Vagina (tissue), 2 donors: ENCODE results near the gene CACNA1C. TPM values are rescaled to one million over a fixed set of nuclear protein-coding genes. Genes with fewer than 3 reads are reported as not detected.

Experiments used
- DNase-seq, 2 donors: peaks; one replicate each; pipeline ENCODE4 v3.0.0-alpha.2; 2017; ENCODE audit errors: extremely low spot score in 2 of 2
- H3K27ac ChIP-seq: fragments of 200-600 bp; sonication (generic); one replicate; pipeline ENCODE4 v1.5.1; 2019
- H3K27me3 ChIP-seq: fragments of 200-600 bp; sonication (generic); one replicate; pipeline ENCODE4 v1.5.1; 2019
- H3K36me3 ChIP-seq, 2 donors: fragments of 200-600 bp; sonication (generic); one replicate each; pipeline ENCODE4 v1.5.1; 2017 to 2019
- H3K4me1 ChIP-seq: fragments of 200-600 bp; sonication (generic); one replicate; pipeline ENCODE4 v1.5.1; 2019
- H3K4me3 ChIP-seq, 2 donors: fragments of 200-600 bp; sonication (generic); 1 replicate in 1 of 2; 2 replicates in 1 of 2; pipeline ENCODE4 v1.5.1; 2016 to 2019
- H3K9me3 ChIP-seq: fragments of 200-600 bp; sonication (generic); one replicate; pipeline ENCODE4 v1.5.1; 2019
- POLR2A ChIP-seq, 2 donors: fragments of 450-650 bp; IDR thresholded peaks; one replicate each; pipeline ENCODE4 v1.6.1; 2017; ENCODE audit warnings: antibody characterized with exemption in 2 of 2, mild to moderate bottlenecking in 2 of 2, moderate library complexity in 2 of 2
- POLR2AphosphoS5 ChIP-seq, 2 donors: sonication (generic); formaldehyde crosslinking; IDR thresholded peaks; one replicate each; pipeline ENCODE4 v1.9.0; 2017; ENCODE audit warnings: antibody characterized with exemption in 2 of 2, mild to moderate bottlenecking in 2 of 2, low read depth in 1 of 2; ENCODE audit not compliant: insufficient read depth in 1 of 2
- intact Hi-C: fragments of 100-400 bp; cut with DNase I; formaldehyde crosslinking; loops from one replicate; pipeline ENCODE4 v1.15.1; 2023
- total RNA-seq: library from RNA; depleted of rRNA; stranded (reverse); fragments of >200 nt; gene quantifications from one replicate; pipeline ENCODE4 v1.2.3, GENCODE V29; 2016
- TF ChIP-seq, protein P1 (sequence below), 3 experiments: fragments of 450-650 bp in 2 of 3; fragments of 200-600 bp in 1 of 3; sonication (generic) in 1 of 3; IDR thresholded peaks; one replicate each; pipeline ENCODE4 v1.5.1; 2017 to 2019; ENCODE audit warnings: antibody characterized with exemption in 3 of 3, mild to moderate bottlenecking in 2 of 3, moderate library complexity in 2 of 3

CACNA1C gene
- total RNA-seq, 1 donor from 2014 or later, result 9.8 TPM

DNA sequence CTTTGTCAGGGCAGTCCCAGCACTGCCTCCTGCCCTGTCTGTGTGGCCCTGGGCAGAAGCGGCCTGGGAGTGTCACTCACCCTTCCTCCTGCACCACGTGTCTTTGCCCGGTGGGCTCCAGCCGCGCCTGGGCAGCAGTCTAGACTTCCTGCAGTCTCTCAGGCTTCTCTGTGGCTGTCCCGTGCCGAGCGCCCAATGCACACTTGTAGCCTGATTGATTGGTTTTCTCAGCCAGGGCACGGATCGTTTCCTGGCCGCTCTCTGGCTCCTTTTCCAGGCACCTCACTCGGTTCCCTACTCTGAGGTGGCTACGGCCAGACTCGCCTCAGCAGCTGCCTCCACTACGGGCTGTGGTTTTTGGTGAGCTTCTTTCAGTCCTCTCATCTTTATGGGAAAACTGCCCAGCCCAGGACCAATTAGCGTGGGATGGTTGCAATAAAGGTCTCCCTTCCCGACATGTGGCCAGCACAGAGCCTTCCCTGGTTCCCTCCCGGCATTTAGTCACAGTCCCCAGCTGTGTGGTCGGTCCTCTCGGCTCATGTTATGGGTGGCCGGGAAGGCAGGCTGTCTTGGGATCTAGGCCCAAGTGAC lies 133.1 kb downstream of the CACNA1C start:
- Histone ChIP-seq H3K9me3 (no peaks in the 10 kb centered on the region), H3K36me3 (no peaks in the 10 kb centered on the region), H3K27ac (no peak overlapping the region), H3K4me3 (no peak overlapping the region), H3K4me1 (peaks cover 10% of the 10 kb centered on the region), H3K27me3 (no peaks in the 10 kb centered on the region)
- TF ChIP-seq POLR2A (IDR thresholded peaks at IDR 0.05), result no peak
- TF ChIP-seq, protein P1, sequence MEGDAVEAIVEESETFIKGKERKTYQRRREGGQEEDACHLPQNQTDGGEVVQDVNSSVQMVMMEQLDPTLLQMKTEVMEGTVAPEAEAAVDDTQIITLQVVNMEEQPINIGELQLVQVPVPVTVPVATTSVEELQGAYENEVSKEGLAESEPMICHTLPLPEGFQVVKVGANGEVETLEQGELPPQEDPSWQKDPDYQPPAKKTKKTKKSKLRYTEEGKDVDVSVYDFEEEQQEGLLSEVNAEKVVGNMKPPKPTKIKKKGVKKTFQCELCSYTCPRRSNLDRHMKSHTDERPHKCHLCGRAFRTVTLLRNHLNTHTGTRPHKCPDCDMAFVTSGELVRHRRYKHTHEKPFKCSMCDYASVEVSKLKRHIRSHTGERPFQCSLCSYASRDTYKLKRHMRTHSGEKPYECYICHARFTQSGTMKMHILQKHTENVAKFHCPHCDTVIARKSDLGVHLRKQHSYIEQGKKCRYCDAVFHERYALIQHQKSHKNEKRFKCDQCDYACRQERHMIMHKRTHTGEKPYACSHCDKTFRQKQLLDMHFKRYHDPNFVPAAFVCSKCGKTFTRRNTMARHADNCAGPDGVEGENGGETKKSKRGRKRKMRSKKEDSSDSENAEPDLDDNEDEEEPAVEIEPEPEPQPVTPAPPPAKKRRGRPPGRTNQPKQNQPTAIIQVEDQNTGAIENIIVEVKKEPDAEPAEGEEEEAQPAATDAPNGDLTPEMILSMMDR (IDR thresholded peaks at IDR 0.05), result no peak
- TF ChIP-seq POLR2AphosphoS5 (IDR thresholded peaks at IDR 0.05; ENCODE audit: insufficient read depth in 1 of 2, low read depth in 1 of 2), result no peak
- intact Hi-C loops, result loop anchor here (10.0 kb wide), 1 partner anchor 69 kb away; no protein-coding TSS in a partner anchor
- DNase-seq, result no peak

DNA sequence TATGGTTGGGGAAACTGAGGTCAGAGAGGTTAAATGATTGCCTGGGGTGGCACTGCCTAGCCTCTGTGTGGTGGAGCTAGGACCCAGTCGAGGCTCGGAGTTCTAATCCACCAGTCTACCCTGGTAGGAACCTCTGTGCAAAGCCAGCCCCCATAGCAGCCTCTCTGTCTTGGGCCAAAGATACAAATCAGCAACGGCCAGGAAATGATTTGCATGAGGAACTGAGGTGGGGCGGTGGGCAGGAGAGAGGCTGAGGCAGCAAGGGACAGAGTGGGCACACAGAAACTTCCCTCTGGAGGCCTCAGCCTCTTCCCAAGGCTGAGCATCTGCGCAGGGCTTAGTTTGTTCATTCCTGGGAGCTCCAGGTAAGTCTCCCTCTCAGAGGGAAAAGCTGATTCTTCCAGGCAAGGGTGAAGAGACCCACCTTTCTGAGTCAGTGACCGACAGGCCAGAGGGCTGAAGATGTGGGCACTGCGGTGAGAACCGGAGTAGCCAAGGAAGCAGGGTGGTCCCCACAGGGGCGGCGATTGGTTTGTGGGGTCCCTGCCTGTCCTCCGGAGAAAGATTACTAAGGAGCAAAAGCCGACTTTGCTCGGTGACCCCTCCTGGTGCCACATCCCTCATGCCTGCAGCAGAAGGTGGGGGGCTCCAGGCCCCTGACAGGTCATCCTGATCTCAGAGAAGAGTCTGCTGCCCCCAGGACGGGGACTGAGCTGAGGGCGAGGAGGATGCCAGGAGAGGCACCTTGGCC lies 134.6 kb downstream of the CACNA1C start:
- H3K36me3 ChIP-seq, result no peaks in the 10 kb centered on the region
- TF ChIP-seq POLR2A (IDR thresholded peaks at IDR 0.05) (no peak), POLR2AphosphoS5 (IDR thresholded peaks at IDR 0.05; ENCODE audit: insufficient read depth in 1 of 2, low read depth in 1 of 2) (no peak)
- TF ChIP-seq, protein P1 (IDR thresholded peaks at IDR 0.05), result no peak
- H3K4me1 ChIP-seq, result peaks cover 4% of the 10 kb centered on the region
- no peak overlapping the region for H3K27ac ChIP-seq
- intact Hi-C loops, result loop anchor here (10.0 kb wide), 1 partner anchor 67 kb away; no protein-coding TSS in a partner anchor
- H3K9me3 ChIP-seq, result no peaks in the 10 kb centered on the region
- H3K4me3 ChIP-seq, result no peak overlapping the region
- DNase-seq, result no peak
- no peaks in the 10 kb centered on the region for H3K27me3 ChIP-seq

DNA sequence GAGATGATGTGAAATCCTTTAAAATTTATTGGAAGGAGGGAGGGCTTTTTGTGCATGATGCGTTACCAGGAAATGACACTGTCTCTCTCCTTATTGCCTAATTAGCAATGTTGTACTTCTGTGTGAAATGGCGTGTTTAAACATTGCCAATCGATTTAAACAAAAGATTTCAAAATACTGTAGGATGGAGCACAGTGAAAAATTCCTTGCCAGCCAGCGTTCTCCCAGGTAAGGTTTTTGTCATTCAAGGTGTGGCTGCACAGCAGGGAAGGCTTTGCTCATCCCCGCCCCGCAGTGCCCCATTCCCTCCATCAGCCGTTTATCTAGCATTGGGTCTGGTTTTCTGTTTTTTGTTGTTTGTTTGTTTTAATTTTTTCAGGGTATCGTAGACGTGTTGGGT lies 137.3 kb downstream of the CACNA1C start:
- H3K9me3 ChIP-seq, result no peaks in the 10 kb centered on the region
- DNase-seq, result no peak
- no peaks in the 10 kb centered on the region for H3K36me3 ChIP-seq
- TF ChIP-seq POLR2A (IDR thresholded peaks at IDR 0.05), result no peak
- H3K4me1 ChIP-seq, result no peaks in the 10 kb centered on the region
- no peak overlapping the region for H3K27ac ChIP-seq
- no peaks in the 10 kb centered on the region for H3K27me3 ChIP-seq
- no peak overlapping the region for H3K4me3 ChIP-seq
- intact Hi-C loops, result no loop called here

DNA sequence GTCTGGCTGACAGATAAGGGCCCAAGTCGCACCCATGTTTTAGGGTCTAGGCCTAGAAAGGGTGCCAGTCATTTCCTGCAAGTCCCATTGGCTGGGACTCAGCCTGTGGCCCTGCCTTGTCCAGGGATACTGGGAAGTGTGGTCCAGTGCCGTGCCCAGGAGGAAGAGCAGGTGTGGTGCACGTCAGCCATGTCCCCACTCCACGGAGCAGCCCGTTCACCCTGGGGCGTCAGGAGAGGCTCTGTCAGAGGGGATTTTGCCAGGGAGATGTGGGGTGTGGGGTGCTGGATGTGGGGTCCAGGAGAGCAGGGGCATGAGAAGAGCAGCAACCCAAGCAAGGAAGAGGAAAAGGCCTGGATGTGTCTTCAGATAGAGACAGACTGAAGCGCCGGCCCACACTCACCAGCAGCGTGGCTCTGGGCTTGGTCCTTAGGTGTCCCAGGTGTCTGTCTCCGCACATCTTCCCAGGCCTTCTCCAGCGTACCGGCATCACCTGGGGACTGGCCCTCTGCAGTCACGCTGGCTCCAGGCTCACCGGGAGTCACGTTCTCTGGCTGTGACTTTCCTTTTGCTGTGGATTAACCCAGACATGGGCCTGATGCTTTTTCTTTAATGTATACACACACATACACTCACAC lies 138.2 kb downstream of the CACNA1C start:
- TF ChIP-seq POLR2AphosphoS5 (IDR thresholded peaks at IDR 0.05; ENCODE audit: insufficient read depth in 1 of 2, low read depth in 1 of 2), result no peak
- no peak for TF ChIP-seq POLR2A (IDR thresholded peaks at IDR 0.05)
- no peak overlapping the region for H3K27ac ChIP-seq
- no peaks in the 10 kb centered on the region for H3K9me3 ChIP-seq
- no peaks in the 10 kb centered on the region for H3K36me3 ChIP-seq
- intact Hi-C loops, result no loop called here
- no peaks in the 10 kb centered on the region for H3K4me1 ChIP-seq
- no peak overlapping the region for H3K4me3 ChIP-seq
- no peak for DNase-seq
- H3K27me3 ChIP-seq, result no peaks in the 10 kb centered on the region

DNA sequence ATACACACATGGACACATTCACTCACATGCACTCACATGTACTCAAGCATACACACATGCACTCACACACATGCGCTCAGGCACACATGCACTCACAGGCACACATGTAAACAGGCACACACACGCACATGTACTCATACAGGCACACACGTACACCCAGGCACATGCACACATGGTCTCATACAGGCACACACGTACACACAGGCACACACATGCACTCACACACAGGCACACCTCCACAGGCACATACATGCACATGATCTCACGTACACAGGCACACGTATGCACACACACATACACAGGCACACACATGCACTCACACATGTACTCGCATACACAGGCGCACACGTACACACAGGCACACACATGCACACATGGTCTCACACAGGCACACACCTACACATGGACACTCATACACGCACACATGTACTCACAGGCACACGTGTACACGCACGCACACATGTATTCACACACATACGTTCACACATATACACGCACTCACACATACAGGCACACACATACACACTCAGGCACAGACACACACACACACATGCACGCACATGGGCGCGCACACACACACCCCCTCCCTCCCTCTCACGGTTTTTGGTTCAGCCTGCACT lies 138.9 kb downstream of the CACNA1C start:
- Histone ChIP-seq H3K27ac (no peak overlapping the region), H3K4me1 (no peaks in the 10 kb centered on the region), H3K27me3 (no peaks in the 10 kb centered on the region), H3K36me3 (no peaks in the 10 kb centered on the region), H3K9me3 (no peaks in the 10 kb centered on the region), H3K4me3 (no peak overlapping the region)
- DNase-seq, result no peak
- intact Hi-C loops, result no loop called here
- TF ChIP-seq POLR2A (IDR thresholded peaks at IDR 0.05) (no peak), POLR2AphosphoS5 (IDR thresholded peaks at IDR 0.05; ENCODE audit: insufficient read depth in 1 of 2, low read depth in 1 of 2) (no peak)
- TF ChIP-seq, protein P1 (IDR thresholded peaks at IDR 0.05), result no peak
